Stimulated activated CD8-positive, alpha-beta memory T cell treated with anti-CD3 and anti-CD28 coated beads, Interleukin-12 subunit alpha, Interleukin-12 subunit beta, amount 100 ng/mL, for 1 hour (primary cell): Measurements from ENCODE around the gene PCDHGC3.

Source experiments
- DNase-seq: peaks from one replicate; pipeline ENCODE4 v3.0.0-alpha.2; 2020; ENCODE audit warnings: low read depth

The PCDHGC3 gene

GRCh38 chr5:141508440-141508797 lies 32.7 kb downstream of the PCDHGC3 start:
- DNase-seq = no peak

DNA sequence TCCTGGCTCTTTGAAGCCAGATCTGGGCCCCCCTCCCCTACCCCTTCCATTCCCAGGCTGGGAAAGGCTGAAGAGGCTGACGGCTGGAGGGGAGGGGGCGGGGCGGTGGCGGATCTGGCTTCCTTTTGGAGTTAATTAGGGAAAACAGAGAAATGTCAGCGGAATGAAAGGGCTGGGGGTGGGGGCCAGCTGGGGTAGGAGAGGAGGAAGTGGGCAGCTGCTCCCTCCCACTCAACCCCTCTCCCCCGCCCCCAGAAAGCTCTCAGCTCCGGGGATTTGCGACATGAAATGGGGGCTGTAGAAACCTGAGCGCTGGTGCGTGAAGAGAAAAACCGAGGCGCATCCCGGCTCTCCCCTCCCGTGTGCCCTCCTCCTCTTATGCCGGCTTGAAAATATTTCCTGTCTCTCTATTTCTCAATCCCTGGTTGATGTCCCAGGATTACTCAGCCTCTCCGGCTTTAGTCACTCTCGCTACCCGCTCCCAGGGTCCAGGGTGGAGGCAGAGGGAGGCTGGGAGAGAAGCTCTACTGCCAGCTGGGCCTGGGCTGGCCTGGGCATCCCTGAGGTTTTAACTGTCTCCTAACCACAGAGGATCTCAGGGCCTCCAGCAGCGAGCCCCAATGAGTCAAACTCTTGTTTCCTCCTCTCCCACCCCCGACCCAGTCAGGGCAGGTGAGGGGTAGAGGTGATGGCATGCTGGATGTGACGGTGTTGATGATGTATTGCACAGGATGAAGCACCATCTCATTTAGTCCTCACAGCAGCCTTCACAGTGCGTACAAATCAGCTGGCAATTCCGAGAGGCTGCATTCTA lies 33.2 kb downstream of the PCDHGC3 start:
- DNase-seq = no peak

- DNase-seq = no peak
Measured at GRCh38 chr5:141510160-141510559, 34.4 kb downstream of the PCDHGC3 start.

- no peak for DNase-seq
Measured at GRCh38 chr5:141510850-141511601, 35.3 kb downstream of the PCDHGC3 start.

GRCh38 chr5:141511771-141512325 lies 36.1 kb downstream of the PCDHGC3 start:
- DNase-seq = no peak

DNA sequence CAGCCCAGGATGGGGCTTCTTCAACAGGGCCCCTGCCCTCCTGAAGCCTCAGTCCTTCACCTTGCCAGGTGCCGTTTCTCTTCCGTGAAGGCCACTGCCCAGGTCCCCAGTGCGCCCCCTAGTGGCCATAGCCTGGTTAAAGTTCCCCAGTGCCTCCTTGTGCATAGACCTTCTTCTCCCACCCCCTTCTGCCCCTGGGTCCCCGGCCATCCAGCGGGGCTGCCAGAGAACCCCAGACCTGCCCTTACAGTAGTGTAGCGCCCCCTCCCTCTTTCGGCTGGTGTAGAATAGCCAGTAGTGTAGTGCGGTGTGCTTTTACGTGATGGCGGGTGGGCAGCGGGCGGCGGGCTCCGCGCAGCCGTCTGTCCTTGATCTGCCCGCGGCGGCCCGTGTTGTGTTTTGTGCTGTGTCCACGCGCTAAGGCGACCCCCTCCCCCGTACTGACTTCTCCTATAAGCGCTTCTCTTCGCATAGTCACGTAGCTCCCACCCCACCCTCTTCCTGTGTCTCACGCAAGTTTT lies 36.7 kb downstream of the PCDHGC3 start:
- DNase-seq = peak; percentile 79

DNA sequence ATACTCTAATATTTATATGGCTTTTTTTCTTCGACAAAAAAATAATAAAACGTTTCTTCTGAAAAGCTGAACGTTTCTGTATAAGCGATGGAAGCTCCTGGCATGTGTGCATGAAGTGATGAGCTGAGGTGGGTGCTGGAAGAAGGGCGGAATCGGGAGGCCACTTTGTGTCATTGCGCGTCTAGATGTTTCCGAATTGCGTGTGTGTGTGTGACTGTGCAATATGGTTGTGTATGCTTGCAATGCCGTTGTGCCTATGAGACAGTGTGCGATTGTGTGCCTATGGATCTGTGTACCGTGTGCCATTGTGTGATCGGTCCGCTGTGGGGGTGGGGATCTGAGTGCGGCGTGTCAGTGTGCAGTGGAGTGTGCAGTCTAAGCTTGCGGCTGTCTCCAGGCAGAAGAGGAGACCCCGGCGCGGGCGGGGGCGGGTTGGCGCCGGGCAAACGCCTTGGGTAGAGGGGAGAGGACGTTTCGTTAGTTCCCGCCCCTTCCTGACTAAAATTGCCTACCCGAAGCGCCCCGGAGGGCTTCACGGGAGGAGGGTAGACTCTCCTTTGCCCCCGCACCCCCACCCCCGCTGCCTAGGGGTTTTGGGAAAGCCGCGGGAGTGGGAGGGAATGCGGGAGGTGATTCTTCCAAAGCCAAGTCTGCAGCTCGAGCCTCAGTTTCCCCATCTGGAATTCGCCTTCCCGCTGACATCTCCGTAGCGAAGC lies 37.3 kb downstream of the PCDHGC3 start:
- DNase-seq = no peak

DNA sequence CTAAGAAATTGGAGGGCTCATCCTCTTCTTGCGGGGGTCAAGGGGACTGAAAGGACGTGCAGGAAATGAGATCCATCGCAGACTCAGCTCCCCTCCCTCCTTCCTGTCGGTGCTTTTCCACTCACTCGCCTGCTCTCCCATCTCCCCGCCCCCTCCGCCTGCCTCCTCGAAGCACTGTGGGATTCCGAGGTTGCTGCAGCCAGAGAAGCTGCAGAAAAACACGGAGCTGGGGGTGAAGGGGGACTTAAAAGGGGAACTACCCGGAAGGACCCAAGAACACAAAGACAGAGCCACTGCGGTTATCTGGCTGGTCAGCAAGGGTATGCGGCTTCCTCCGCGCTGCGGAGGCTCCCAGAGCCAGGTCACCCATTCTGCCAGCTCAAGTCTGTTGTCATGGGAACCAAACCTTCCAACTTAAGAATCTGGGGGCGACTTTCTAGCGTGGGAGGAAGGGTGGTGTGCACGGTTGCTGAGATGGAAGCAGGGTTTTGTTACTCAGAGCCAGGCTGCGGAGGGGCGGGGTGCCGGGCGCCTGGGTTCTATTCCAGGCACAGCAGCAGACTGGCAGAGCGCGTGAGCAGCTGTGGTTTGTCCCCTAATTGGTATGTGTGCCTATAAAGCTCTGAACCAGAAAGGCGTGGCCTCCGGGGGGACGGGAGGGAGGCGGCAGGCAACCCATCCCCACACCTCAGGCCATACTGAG lies 38.0 kb downstream of the PCDHGC3 start:
- peak; percentile 36 for DNase-seq

DNA sequence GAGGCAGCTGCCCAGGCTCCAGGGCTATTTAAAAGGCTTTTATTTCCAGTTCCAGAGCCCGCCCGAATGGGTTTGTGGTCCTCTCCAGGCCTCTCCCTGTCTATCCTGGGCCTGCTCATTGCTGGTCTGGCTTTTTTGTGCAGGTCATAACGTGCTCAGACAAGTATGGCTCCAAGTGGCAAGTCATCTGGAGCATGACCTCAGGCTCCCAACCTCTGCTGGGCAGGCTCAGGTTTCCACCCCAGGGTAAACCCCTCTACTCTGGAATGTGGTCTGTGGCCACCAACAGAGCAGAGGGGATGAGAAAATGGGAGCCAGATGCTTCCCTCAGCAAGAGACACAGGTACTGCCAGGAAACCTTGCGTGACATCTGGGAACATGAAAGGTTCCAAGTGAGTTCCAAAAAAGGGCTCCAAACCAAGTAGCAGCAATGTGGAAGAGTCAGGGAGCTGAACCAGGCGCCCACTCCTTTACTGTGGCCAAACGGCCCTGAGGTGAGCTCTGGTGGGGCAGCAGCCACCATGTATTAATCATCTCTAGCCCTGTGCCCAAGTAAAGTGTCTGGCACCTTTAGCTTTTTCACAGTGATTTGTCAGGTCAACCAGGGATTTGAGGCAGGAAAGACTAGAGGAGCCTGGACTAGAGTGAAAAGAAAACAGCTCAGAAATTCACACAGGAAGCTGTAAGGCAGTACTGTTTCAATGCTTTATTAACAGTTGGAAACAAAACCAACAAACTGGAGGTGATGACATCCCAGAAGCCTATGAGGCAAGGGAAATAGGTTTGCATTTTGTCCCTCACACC lies 38.8 kb downstream of the PCDHGC3 start:
- DNase-seq = no peak

GRCh38 chr5:141515141-141515540 lies 39.4 kb downstream of the PCDHGC3 start:
- DNase-seq = no peak

DNA sequence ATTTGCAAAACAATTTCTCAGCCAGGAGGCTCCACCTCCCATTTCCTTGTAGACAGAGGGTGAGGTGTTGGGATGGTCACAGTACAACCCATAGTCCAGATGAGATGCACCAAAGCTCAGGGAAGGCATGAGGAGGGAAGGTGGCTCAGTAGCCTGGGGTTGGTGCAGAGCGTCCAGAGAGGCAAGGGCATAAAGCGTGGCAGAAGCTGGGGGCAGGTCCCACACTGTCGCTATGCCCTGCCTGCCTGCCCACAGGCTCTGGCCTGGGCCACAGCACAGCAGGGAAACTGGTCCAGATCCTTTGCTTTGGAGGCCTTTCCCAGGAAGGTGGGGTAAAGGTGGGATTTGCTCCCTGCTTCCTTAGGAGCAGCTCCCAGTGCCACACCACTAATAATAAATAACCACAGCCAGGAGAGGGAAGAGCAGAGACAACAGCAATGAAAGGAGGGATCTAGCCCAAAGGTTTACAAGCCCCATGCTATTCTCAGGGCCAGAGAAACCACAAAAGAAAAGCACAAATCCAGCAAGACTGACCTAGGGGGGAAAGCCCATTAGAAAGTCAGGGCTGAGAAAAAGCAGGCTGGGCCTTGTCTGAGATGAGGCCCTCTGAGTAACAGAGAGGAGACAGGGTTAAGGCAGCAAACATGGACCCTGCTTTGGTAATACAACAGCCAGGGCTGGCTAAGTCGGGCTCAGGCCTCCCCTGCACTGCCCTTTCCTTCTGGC lies 40.3 kb downstream of the PCDHGC3 start:
- DNase-seq = no peak

DNA sequence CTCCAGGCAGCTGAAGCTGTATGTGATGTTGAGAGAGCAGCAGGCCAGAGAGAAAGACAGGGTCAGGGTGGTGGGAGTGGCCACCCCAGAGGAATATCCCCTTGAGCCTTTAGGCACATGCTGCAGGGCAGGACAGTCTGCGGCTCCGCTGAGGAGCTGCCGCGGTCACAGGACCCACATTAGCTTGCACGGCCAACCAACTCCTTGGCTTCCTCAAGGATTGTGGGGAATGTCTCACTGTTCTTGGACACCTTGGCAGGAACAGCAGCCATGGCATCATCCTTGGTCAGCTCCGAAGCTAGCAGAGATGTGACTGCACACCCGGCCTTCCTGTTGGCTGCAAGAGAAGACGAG lies 40.9 kb downstream of the PCDHGC3 start:
- DNase-seq = no peak

GRCh38 chr5:141517312-141517711 lies 41.5 kb downstream of the PCDHGC3 start:
- DNase-seq = no peak

- no peak for DNase-seq
Measured at GRCh38 chr5:141517880-141518617, 42.3 kb downstream of the PCDHGC3 start.

DNA sequence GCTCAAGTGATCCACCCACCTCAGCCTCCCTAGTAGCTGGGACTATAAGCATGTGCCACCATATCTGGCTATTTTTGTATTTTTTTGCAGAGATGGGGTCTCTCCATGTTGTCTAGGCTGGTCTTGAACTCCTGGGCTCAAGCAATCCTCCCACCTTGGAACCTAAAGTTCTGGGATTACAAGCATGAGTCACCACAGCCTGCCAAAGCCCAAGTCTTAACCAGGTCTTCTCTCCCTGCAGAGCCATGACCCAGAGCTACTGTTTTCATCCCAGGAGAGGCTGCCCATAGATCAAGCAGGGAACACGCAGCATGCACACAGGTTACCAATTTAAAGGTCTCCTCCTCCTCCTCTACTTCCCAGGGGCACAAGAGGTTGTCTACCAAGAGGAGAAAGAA lies 42.9 kb downstream of the PCDHGC3 start:
- DNase-seq = no peak

GRCh38 chr5:141519605-141520565 lies 44.1 kb downstream of the PCDHGC3 start:
- DNase-seq = no peak

DNA sequence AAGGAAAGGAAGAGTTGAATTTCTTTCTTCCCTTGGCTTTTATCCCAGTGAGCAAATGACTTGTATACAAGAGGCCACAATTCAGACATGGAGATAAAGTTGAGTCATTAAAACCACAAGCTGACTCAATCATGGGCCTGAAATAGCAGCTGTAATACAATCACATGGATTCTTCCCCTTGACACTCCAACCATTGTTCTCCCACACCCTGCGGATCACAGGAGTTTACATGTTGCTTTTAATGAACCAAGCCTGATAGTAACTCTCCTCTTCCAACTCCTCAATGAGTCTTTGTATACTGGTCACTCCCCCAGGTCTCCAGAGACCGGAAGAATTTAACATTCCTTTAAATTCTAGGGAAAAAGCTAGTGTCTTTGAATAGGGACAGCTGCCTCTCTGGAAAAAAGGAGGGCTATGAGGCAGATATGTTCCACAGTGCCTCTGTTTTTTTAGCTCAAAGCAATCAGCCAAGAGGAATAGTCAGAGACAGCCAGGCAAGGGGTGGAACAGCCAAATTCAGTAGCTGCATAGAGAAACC lies 45.5 kb downstream of the PCDHGC3 start:
- no peak for DNase-seq

DNA sequence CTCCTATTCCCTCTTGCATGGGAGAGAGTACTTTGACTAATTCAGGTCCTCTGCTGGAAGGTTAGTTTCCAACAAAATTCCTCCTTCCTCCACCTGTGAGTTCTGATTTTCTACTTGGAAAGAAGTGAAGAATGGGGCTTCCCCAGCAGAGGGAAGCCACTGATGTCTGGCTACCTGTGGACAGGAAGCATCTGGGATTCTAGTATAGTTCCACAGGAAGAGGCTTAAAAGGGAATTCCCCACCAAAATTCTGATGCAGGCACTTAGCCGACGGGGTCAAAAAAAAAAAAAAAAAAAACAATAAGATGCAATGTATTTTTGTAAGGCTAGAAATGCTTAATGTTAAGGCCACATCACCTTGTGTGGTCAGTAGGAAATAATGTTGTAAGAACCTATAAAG lies 46.5 kb downstream of the PCDHGC3 start:
- DNase-seq = no peak
